OCI-LY3 (cell line): ENCODE results near the gene CTNNBL1.

ENCODE experiments used
- H2AFZ ChIP-seq: fragments of 200-600, 300-600 bp; shearing (Covaris generic); 2 replicates; pipeline ENCODE4 v1.6.0; 2014; ENCODE audit warnings: antibody characterized with exemption, low read depth, low read length
- H3K27ac ChIP-seq: fragments of 200-600, 300-600 bp; sonication (generic); 2 replicates; pipeline ENCODE4 v1.5.1; 2014; ENCODE audit warnings: mild to moderate bottlenecking, low read length, moderate library complexity, mixed read lengths
- H3K27me3 ChIP-seq: fragments of 200-600, 300-600 bp; sonication (generic); 2 replicates; pipeline ENCODE4 v1.6.1; 2014; ENCODE audit warnings: low read depth, low read length, mixed read lengths
- H3K36me3 ChIP-seq: fragments of 200-600, 300-600 bp; sonication (generic); replicated peaks from 2 replicates; pipeline ENCODE3; 2014; ENCODE audit warnings: low read depth, low read length, mixed read lengths
- H3K4me1 ChIP-seq: fragments of 300-600, 200-600 bp; sonication (generic); 2 replicates; pipeline ENCODE4 v1.6.1; 2014; ENCODE audit warnings: low read length, mixed read lengths
- H3K4me2 ChIP-seq: fragments of 200-600, 300-600 bp; sonication (generic); 2 replicates; pipeline ENCODE4 v1.6.1; 2014; ENCODE audit warnings: low read length, mixed read lengths
- H3K4me3 ChIP-seq: fragments of 300-600, 200-600 bp; sonication (generic); 2 replicates; pipeline ENCODE4 v1.5.1; 2014; ENCODE audit warnings: antibody characterized with exemption, mild to moderate bottlenecking, low read length, moderate library complexity
- H3K79me2 ChIP-seq: fragments of 300-600, 200-600 bp; shearing (Covaris generic); 2 replicates; pipeline ENCODE4 v1.6.1; 2014; ENCODE audit warnings: mild to moderate bottlenecking, low read length, mixed read lengths
- H3K9ac ChIP-seq: fragments of 300-600, 200-600 bp; shearing (Covaris generic); 2 replicates; pipeline ENCODE4 v1.6.0; 2014; ENCODE audit warnings: mild to moderate bottlenecking, low read length, moderate library complexity
- H3K9me3 ChIP-seq: fragments of 200-600, 300-600 bp; shearing (Covaris generic); 2 replicates; pipeline ENCODE4 v1.6.1; 2014; ENCODE audit warnings: low read length, mixed read lengths; ENCODE audit not compliant: insufficient read depth
- H4K20me1 ChIP-seq: fragments of 200-600, 300-600 bp; sonication (generic); 2 replicates; pipeline ENCODE4 v1.6.1; 2016; ENCODE audit warnings: low read length, mixed read lengths; ENCODE audit not compliant: insufficient read depth
- EZH2phosphoT487 ChIP-seq: fragments of 200-600 bp; shearing (Covaris generic); IDR thresholded peaks from 2 replicates; pipeline ENCODE4 v1.6.1; 2018; ENCODE audit warnings: antibody characterized with exemption, mixed run types, low read depth
- TF ChIP-seq, protein P1 (sequence below): fragments of 200-600, 300-600 bp; sonication (generic); IDR thresholded peaks from 2 replicates; pipeline ENCODE4 v1.5.1; 2014; ENCODE audit warnings: antibody characterized with exemption, low read length, low read depth

CTNNBL1 gene

DNA sequence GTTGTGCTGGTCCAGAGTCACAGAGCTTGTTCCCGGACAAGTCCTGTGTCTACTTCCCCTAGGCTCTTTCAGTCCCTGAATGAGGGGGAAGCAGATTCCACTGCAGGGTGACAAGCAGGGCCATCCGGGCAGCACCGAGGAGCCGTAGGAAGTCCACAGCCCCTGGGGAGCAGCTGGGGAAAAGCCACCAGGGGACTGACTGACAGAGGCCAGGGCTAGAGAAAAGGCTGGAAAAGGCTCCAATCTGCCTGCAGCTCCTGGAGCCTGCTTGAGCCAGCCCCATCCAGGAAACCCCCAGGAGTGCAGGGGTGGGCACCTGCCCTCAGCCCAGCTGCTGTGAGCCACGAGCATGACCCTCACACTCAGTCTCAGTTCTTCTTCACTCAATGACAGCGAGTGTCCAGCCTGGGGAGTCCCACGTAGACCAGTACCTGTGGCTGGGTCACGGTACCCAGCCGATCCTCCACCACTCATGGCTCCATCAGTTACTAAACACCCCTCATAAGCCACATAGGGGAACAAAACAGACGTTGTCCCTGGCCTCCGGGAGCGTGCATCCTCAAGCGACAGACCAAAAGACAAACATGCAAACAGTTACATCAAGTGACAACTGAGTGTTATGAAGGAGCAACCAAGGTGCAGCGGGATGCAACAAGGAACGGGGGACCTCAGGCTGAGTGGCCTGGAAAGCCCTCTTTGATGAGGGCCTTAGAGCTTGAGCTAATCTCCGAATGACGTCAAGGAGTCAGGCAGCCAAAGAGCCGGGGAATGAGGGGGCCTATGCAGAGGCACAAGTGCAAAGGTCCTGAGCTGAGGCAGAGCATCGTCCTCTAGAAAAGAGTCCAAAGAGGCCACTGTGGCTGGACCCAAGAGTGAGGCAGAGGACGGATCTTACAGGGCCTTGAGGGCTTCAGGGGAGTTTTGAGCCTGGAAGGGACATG is 184.3 kb downstream of the CTNNBL1 start:
- Histone ChIP-seq H3K27me3 (no peaks in the 10 kb centered on the region), H3K4me2 (no peak overlapping the region), H3K36me3 (peaks cover 15% of the 10 kb centered on the region), H4K20me1 (no peaks in the 10 kb centered on the region), H2AFZ (no peak overlapping the region), H3K79me2 (no peaks in the 10 kb centered on the region), H3K4me3 (no peak overlapping the region), H3K9ac (no peak overlapping the region), H3K27ac (no peak overlapping the region), H3K9me3 (no peaks in the 10 kb centered on the region), H3K4me1 (0 out of 2 replicates have a peak, but pooled peaks cover 2% of the 10 kb centered on the region)
- no peak for TF ChIP-seq EZH2phosphoT487
- TF ChIP-seq, protein P1, sequence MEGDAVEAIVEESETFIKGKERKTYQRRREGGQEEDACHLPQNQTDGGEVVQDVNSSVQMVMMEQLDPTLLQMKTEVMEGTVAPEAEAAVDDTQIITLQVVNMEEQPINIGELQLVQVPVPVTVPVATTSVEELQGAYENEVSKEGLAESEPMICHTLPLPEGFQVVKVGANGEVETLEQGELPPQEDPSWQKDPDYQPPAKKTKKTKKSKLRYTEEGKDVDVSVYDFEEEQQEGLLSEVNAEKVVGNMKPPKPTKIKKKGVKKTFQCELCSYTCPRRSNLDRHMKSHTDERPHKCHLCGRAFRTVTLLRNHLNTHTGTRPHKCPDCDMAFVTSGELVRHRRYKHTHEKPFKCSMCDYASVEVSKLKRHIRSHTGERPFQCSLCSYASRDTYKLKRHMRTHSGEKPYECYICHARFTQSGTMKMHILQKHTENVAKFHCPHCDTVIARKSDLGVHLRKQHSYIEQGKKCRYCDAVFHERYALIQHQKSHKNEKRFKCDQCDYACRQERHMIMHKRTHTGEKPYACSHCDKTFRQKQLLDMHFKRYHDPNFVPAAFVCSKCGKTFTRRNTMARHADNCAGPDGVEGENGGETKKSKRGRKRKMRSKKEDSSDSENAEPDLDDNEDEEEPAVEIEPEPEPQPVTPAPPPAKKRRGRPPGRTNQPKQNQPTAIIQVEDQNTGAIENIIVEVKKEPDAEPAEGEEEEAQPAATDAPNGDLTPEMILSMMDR, result no peak

DNA sequence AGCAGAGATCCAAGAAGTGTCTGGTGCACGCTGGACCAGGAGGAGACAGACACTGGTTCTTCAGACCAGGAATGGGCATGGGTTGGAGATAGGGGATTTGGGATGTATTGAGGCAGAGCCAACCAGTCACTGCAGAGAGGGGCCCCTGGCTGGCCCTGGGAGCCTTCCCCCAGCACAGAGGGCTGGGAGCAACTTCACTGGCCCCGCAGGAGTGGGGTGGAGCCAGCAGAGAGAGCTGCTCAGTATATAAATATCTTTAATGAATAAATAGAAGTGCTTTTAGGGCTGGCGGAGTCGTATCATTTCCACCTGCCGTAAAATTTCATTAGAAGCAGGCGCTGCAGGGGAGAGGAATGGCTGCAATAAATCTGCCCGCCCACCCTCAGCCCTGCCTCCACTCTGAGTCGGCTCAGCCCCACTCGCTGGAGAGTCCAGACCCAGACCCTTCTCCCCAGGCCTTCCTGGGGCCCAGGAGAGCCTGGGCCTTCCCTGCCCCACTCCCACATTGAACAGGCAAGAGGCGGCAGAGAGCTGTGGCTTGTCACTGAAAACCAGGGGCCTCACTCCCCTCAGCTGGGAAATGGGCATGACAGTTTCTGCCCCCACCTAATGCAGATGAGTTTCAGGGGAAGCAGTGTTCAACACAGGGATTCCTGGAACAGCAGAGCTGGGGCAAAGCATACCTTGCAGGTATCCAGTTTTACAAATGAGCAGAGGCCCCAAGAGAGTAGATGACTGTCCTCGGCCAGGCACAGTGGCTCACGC is 185.2 kb downstream of the CTNNBL1 start:
- H3K79me2 ChIP-seq, result no peaks in the 10 kb centered on the region
- no peak overlapping the region for H3K4me2 ChIP-seq
- no peak overlapping the region for H2AFZ ChIP-seq
- H4K20me1 ChIP-seq, result no peaks in the 10 kb centered on the region
- no peak overlapping the region for H3K4me3 ChIP-seq
- H3K27ac ChIP-seq, result no peak overlapping the region
- no peaks in the 10 kb centered on the region for H3K9me3 ChIP-seq
- 0 out of 2 replicates have a peak, but pooled peaks cover 2% of the 10 kb centered on the region for H3K4me1 ChIP-seq
- TF ChIP-seq, protein P1, result no peak
- no peak for TF ChIP-seq EZH2phosphoT487
- H3K27me3 ChIP-seq, result no peaks in the 10 kb centered on the region
- H3K9ac ChIP-seq, result no peak overlapping the region
- peaks cover 11% of the 10 kb centered on the region for H3K36me3 ChIP-seq

GRCh38 chr20:37879843-37880242 is 186.0 kb downstream of the CTNNBL1 start:
- H3K27ac ChIP-seq, result no peak overlapping the region
- no peak overlapping the region for H3K9ac ChIP-seq
- H2AFZ ChIP-seq, result no peak overlapping the region
- TF ChIP-seq, protein P1, result no peak
- no peak for TF ChIP-seq EZH2phosphoT487
- H3K36me3 ChIP-seq, result peaks cover 3% of the 10 kb centered on the region
- H3K4me3 ChIP-seq, result no peak overlapping the region
- no peak overlapping the region for H3K4me2 ChIP-seq
- H3K4me1 ChIP-seq, result 0 out of 2 replicates have a peak, but pooled peaks cover 2% of the 10 kb centered on the region
- no peaks in the 10 kb centered on the region for H3K27me3 ChIP-seq
- no peaks in the 10 kb centered on the region for H3K9me3 ChIP-seq
- no peaks in the 10 kb centered on the region for H3K79me2 ChIP-seq
- no peaks in the 10 kb centered on the region for H4K20me1 ChIP-seq
